DMS 273 (cell line): ENCODE measurements around the gene LRRC3.

Experiments used
- DNase-seq: peaks from one replicate; lab custom pipeline; 2025; ENCODE audit not compliant: unreplicated experiment; lab: John Stamatoyannopoulos, UW

Gene LRRC3

DNA sequence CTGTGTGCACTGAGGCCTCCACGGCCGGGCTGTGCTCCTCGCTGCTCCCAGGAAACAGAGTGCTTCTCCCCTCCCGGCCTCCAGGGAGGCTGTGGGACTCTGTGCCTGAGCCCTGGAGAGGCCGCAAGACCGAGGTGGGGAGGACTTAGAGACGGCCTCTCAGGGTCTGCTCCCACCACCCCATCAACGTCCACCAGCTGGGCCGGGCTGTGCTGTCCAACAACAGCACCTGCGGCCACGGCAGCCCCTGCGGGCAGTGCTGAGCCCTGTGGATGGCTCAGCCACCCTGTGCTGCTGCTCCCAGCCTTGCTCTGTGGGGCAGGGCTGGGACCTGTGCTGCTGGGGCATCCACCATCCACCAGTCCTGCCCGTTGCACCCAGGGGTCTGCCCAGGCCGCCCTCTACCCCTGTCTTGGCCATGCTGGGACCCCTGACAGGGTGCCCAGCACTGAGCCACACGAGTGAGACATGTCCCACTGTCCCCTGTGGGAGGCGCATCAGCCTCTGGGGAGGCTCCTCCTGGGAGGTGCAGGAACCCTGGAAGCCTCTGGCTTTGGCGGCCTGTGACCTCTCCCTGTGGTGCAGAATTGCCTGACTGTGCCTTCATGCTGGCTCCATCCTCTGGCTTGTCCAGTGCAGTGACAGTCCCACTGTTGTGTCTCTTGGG lies 31.2 kb upstream of the LRRC3 start:
- DNase-seq: no peak

DNA sequence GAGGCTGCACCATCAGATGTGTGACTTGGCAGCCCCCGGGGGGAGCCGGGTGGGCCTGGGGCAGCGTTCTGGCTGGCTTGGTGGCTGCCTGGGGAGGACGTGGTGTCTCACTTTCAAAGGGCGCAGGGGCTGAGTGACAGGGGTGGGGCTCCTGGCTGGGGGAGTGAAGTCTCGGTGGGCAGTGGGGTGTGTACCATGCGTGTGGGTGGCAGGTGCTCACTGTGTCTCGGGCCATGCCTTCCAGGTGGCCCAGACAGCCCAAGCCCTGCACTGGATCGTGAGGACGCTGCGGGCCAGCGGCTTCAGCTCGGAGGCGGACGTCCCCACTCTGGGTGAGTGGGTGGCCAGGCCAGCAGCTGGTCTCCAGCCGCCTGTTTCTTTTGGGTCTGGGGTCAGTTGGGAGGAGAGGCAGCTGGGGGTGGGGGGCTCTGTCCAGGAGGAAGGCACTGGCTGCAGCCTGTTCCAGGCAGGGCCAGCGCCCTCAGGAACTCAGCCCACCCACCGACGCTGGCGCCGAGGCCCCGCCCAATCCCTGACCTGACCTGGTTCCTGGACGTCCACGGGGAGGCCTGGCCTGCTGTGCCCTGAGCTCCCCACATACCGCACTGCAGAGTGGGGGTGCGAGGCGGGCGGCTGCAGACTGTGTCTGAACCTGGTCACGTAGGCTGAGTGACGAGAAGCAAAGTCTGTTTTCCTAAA lies 30.6 kb upstream of the LRRC3 start:
- no peak for DNase-seq

DNA sequence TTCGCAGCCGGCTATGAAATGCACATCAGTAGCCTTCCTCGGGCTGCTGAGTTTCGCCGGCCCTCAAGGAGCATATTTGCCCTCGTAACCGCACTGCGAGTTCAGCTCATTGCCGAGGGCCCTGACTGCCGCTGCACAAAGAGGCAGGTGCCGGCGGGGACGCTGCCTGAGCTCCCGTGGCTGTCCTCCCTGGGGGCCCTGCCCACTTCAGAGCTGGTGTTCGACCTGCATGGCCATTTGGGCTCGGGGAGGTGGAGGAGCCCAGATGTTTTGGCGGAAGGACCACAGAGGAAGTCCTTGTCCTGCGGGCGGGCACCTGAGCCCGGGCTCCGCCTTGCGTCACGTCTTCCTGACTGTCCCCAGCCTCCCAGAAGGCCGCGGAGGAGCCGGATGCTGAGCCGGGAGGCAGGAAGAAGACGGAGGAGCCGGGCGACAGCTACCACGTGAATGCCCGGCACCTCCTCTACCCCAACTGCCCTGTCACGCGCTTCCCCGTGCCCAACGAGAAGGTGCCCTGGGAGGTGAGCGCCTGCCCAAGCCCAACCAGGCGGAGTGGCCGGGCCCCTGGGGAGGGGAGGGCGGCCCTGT lies 29.9 kb upstream of the LRRC3 start:
- no peak for DNase-seq

DNA sequence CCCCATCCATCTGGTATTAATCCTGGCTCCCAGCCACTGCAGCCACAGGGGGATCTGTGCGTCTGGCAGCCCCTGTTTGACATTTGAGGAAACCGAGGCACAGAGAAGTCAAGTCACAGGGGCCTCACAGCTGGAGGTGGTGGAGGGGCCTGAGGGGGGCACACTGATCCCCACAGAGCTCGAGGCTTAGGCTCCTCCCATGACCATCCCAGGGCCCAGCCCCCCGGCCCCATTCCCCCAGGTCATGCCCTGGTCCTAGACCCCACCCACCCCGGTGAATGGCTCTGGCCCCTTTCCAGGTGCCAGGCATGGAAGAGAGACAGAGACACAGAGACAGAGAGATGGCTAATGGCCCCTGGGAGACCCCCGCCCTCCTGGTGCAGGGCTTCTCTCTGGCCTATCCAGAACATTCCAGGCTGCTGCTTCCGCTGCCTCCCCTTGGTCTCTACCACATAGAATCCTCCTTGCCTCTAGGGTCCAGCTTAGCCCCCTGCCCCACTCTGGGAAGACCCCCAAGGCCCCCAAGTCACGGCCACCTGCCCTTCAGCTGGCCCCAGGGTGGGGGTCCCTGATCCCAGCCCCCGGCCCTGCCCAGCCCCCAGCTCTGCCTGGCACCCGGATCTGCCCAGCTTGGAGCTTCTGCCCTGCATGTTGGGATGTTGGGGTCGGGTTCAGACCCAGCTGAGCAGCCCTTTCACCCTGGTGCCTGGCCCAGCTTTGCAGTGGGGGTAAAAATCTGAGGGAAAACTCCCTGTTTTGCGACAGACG lies 29.2 kb upstream of the LRRC3 start:
- no peak for DNase-seq

DNA sequence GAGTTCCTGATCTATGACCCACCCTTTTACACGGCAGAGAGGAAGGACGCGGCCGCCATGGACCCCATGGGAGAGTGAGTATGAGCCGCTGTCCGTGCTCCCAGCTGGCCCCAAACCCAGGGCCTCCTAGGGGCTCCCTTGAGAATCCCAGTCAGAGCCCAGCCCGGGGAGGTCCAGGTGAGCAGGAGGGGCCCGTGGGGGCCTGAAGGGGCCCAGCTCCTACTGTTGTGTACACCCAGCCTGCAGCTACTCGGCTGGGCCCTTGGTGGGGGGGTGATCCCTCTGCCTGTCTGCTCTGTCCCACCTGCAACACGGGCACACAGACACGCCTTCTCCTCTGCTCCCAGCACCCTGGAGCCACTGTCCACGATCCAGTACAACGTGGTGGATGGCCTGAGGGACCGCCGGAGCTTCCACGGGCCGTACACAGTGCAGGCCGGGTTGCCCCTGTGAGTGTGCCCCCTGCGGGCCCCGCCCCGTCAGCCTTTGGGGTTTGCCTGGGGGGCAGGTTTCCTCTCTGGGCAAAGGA lies 28.6 kb upstream of the LRRC3 start:
- DNase-seq: no peak

DNA sequence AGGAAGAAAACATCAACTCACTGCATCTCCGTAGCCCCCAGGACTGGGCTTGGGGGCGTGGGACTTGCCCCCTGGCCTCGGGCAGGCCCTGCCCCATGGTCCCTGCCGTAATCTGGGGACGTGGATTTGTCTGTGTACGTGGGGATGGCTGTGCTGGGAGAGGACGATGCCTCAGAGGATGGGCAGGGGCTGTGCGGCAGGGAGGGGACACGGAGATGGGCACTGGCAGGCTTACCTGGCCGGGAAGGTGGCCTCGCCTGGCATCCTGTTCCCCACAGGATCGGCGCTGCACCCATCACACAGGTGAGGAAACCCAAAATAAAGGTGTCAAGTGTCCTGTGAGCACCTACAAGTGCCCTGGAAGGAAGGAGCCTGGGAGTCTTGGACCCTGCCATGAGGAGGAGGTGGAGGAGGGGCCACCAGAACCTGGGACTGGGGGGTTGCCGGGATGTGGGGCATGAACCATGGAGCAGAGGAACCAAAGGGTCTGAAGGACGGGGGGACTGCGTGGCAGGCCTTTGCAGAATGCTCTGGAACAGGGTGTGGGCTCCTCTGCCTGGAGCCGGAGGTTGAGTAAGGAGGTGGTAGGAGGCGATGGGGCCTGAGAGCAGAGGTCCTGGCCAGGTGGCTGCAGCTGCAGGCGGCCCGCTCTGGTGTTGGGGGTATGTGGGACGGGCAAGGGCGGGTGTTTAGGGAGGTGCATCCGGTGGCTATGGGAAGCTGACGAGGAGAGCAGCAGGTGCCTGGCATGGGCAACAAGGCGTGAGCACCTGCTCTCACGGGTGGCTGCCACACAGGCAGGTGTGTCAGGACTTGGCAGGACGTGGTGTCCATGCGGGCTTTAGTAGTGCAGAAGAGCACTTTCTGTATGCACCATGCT lies 27.8 kb upstream of the LRRC3 start:
- DNase-seq: no peak

DNA sequence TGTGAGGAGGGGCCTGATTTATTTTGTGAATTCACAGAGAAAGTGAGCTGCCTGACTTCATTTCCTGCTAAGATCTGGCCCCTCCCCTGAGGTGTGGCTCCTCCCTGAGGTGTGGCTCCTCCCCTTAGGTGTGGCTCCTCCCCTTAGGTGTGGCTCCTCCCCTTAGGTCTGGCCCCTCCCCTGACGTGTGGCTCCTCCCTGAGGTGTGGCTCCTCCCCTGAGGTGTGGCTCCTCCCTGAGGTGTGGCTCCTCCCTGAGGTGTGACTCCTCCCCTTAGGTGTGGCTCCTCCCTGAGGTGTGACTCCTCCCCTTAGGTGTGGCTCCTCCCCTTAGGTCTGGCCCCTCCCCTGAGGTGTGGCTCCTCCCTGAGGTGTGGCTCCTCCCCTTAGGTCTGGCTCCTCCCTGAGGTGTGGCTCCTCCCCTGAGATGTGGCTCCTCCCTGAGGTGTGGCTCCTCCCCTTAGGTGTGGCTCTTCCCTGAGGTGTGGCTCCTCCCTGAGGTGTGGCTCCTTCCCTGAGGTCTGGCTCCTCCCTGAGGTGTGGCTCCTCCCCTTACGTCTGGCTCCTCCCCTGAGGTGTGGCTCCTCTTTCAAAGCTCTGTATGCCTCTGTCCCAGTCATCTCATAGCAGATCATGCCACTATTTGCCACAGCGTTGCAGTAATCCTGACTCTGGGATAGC lies 26.9 kb upstream of the LRRC3 start:
- peak; percentile 40 for DNase-seq

DNA sequence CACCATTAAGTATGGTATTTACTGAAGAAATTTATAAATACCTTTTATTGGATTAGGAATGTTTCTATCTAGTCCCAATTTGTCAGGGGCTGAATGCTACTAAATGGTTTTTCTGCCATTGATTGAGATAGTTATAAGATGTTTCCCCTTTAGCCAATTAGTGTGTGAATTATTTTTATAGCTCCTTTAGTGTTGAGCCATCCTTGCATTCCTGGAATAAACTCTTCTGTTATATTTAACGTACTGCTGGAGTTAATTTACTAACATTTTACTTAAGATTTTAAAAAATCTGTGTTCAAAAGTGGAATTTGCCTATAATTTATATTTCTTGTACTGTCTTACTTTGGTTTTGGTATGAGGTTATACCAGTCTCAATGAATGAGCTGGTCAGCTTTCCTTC lies 25.4 kb upstream of the LRRC3 start:
- DNase-seq: no peak

DNA sequence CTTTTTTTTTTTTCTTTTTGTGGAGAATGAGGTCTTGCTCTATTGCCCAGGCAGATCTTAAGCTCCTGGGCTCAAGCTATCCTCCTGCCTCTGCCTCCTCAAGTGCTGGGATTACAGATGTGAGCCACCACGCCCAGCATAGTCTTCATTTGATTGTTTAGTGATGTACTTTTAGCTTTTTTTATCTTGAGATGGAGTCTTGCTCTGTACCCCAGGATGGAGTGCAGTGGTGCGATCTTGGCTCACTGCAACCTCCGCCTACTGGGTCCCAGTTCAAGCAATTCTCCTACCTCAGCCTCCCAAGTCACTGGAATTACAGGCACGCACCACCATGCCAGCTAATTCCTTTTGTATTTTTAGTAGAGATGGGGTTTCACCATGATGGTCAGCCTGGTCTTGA lies 24.0 kb upstream of the LRRC3 start:
- no peak for DNase-seq

DNA sequence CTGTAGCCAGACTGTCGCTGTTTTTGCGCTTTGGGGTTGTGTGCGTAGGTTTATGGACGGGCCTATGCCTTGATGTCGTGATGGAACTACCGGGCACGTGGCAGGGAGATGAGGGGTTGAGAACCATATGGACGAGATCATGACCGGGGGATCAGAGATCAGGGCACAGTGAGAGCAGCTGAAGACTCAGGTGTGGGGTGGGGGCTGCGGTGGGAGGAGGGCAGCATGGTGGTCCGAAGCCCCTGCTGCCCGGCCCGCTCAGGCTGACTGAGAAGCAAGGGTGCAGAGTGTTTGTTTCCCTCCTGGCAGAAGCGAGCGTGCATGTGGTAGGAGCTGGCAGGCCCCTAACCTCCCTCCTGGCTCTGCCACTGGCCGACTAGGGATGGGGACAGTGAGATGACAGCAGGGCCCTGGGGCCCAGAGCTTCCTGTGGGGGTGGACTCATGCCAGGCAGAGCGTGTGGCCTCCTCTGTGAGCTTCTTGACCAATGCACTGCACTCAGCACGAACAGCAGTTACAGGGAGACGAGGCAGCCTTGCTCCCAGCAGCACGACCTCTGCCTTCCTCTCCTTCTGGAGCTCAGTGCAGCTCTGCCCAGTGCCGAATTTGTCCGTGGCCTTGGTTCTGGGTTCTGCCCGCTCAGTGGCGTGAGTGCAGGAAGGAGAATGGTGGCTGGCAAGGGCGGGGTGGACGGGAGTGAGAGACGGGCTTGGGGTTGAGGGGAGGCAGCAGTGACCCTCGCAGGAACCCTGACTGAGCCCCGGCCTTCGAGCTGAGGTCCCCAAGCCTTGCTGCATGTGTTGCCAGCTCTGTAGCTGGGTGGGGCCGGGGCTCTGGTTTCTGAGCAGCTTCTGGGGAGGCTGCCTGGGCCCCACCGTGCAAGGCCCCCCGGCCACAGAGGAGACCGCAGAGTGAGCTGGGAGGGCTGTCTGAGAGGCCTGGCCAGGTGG lies 22.2 kb upstream of the LRRC3 start:
- no peak for DNase-seq

DNA sequence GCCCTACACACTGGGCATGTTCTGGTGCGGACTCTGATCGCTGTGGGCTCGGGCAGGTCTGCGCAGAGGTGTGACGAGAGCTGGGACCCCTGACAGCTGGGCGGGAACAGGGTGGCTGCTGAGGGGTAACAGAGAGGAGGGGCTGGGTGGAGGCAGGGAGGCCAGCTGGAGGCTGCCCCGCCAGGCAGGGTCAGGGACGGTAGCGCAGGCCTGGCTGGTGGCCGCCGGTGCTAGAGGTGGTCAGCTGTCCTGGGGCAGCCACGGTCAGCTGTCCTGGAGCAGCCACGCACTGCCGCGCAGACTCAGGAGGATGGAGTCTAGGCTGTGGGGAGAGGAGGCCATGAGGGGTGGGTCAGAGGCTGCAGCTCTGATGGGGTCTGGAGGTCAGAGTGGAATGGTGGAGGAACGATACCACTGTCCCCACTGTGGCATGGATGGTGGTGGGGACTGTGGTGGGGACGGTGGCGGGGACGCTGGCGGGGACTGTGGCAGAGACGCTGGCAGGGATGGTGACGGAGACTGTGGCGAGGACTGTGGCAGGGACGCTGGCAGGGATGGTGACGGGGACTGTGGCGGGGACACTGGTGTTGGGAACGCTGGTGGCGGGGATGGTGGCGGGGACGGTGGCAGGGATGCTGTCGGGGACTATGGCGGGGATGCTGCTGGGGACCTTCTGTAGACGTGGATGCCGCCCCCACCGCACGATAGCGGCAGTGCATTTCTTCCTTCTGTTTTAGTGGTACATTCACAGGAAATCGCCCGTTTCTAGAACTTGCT lies 21.3 kb upstream of the LRRC3 start:
- no peak for DNase-seq

DNA sequence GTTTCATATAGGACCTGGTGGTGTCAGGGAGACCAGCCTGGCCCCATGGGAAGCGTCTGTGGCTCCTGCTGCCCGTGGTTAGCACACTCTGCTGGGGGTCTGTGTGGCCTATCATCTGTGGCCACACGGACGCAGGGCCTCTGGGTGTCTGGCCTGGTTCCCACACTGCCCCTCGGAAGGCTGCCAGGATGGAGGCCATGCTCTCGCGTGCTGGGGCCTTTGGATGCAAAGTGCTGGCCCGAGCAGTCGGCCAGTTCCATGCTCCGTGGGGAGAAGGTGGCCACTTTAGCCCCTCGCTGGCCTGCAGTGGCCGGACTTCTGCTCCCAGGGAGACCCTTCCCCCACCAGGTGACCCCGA lies 20.8 kb upstream of the LRRC3 start:
- no peak for DNase-seq

DNA sequence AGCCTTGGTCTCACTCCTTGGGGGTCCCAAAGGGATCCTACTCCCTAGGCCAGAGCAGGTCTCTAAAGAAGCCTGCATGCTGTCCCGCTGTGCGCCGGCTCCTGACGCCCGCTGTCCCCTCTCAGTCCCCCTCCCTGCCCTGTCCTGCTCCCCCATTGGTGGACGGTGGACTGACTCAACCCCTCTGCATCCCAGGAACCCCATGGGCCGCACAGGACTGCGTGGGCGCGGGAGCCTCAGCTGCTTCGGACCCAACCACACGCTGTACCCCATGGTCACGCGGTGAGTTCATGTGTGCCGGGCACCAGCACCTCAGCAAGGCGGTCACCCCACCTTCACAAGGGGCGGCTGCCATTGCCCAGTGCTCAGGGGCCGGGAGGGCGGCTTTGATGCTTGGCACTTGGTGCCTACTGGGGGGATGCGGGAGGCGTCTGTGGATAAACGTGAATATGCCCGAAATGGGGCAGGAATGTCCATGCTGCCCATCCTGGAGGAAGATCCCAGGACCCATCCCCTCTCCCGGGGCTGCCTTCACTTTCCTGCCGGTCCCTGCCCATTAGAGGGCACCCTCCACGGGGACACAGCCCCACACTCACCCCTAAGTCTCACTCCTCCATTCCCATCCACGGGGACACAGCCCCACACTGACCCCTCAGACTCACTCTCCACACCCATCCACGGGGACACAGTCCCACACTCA lies 20.2 kb upstream of the LRRC3 start:
- DNase-seq: no peak

DNA sequence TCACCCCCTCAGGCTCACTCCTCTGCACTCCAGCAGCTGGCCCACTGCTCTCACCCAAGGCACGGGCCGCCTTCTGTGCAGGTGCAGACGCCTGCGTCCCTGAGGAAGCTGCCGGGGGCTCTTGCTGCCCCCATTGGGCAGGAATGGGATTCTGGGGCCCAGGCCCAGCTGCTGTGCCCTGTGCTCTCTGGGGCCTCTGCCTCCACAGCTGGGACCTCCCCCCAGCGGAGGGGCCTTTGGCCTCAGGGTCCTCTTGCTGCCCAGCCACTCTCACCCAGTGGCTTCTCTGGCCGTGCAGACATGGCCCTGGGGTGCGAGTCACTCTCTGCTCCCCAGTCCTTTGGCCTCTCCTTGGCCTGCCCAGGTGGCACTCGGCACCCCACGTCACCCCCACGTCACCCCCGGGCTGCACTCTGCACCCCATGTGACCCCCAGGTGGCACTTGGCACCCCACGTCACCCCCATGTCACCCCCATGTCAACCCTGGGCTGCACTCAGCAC lies 19.1 kb upstream of the LRRC3 start:
- no peak for DNase-seq

DNA sequence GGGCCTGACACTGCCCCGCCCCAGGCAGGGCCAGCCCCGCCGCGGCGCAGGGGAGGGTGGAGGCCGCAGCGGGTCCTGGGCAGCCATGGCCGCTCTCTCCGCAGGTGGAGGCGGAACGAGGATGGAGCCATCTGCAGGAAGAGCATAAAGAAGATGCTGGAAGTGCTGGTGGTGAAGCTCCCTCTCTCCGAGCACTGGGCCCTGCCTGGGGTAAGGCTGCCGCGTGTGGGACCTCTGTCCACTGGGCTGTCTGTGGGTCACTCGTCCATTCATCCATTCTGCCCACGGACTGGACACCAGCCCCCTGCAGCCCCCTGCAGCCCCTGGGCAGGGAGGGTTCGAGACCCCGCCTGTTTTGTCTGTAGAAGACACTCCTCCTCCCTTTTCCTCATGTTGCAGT lies 18.4 kb upstream of the LRRC3 start:
- no peak for DNase-seq

DNA sequence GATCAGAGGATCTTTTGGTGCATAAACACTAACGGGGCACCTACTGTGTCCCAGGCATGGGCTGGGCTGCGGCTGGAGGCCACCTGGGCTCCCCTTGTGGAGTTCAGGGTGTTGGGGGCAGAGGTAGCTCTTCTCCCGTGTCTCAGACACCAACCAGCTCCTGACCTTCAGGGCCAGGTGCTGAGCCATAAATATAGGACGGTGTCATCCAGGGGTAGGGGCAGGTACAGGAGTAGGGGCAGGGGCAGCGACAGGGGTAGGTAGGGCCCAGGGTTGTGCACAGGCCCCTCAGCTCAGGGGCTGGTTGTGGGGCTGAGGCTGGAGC lies 18.0 kb upstream of the LRRC3 start:
- DNase-seq: no peak

DNA sequence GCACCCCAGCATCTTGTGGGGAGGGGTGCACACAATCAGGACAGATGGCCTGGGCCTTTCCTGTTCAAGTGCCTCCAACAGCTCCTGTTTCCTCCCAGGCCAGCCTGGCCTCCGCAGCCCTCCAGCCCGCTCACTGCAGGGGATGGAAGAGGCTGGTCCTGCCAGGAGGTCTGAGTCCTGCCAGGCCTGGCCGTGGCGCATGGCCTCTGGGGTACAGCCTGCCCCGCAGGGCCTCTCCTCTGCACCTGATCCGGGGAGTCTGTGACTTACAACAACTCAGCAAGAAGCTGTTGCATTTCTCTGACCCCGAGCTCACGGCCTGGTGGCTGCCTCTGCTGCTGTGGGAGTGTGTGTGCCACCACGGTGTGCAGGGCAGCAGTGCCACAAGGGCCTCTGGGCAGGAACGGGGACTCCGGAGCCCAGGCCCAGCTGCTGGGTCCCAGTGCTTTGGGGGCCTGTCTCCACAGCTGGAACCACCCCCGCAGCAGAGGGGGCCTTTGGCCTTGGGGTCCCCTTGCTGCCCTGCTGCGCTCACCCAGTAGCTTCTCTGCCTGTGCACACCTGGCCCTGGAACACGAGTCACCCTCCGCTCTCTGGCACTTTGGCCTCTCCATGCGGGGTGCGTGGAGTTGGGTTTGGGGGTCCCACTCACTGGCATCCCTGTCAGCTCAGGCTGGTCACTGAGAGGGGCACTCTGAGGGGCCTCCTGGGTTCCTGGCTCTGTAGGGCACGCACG lies 17.4 kb upstream of the LRRC3 start:
- no peak for DNase-seq
